Kidney epithelial cell (primary cell): ENCODE measurements around the gene MALSU1. TPM values are rescaled to one million over a fixed set of nuclear protein-coding genes. Genes with fewer than 3 reads are reported as not detected.

ENCODE experiments used
- DNase-seq: peaks from one replicate; pipeline ENCODE4 v3.0.0-alpha.2; 2010; ENCODE audit warnings: low read depth
- H3K27me3 ChIP-seq: 2 replicates; pipeline ENCODE4 v1.6.0; 2011; ENCODE audit warnings: low read length; ENCODE audit not compliant: control insufficient read depth, insufficient read depth
- H3K36me3 ChIP-seq: 2 replicates; pipeline ENCODE4 v1.5.1; 2011; ENCODE audit warnings: low read length; ENCODE audit not compliant: control insufficient read depth, insufficient read depth
- H3K4me3 ChIP-seq: 2 replicates; pipeline ENCODE4 v1.5.1; 2011; ENCODE audit warnings: low read depth, mild to moderate bottlenecking, control low read depth, low read length
- total RNA-seq: library from RNA; depleted of rRNA; stranded (reverse); fragments of >200 nt; gene quantifications from 2 replicates; pipeline ENCODE4 v1.2.3, GENCODE V29; 2015
- TF ChIP-seq, protein P1 (sequence below): IDR thresholded peaks from 2 replicates; pipeline ENCODE4 v1.5.1; 2011; ENCODE audit warnings: mild to moderate bottlenecking, moderate library complexity, low read length, control low read depth, inconsistent platforms; ENCODE audit not compliant: insufficient read depth, poor library complexity, severe bottlenecking

MALSU1 gene
- total RNA-seq, 1 donor from 2014 or later: 58.5 TPM

DNA sequence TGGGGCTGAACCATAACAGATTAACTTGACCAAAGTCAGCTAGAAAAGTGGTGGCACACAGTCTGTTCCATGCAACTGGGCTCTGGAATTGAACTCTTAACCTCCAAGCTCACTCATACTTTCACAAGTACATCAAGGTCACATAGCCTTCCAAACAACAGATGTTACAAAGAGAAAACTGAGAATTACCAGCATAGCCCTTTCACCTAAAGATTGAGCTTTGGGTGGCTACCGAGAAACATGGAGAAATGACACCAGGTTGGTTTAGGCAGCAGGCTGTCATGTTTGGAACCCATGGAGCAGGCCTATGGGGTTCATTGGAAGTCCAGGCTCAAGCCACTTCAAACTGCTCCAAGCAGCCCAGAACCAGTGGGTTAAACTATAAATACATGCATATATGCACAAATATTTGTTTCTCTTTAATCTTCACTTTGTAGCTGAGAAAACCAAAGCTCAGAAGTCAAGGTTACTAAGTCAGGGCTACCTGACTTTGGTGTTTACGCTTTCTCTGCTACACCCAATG lies 59.1 kb downstream of the MALSU1 start:
- no peak for DNase-seq
- TF ChIP-seq, protein P1, sequence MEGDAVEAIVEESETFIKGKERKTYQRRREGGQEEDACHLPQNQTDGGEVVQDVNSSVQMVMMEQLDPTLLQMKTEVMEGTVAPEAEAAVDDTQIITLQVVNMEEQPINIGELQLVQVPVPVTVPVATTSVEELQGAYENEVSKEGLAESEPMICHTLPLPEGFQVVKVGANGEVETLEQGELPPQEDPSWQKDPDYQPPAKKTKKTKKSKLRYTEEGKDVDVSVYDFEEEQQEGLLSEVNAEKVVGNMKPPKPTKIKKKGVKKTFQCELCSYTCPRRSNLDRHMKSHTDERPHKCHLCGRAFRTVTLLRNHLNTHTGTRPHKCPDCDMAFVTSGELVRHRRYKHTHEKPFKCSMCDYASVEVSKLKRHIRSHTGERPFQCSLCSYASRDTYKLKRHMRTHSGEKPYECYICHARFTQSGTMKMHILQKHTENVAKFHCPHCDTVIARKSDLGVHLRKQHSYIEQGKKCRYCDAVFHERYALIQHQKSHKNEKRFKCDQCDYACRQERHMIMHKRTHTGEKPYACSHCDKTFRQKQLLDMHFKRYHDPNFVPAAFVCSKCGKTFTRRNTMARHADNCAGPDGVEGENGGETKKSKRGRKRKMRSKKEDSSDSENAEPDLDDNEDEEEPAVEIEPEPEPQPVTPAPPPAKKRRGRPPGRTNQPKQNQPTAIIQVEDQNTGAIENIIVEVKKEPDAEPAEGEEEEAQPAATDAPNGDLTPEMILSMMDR: no peak
- Histone ChIP-seq H3K36me3 (no peaks in the 10 kb centered on the region), H3K4me3 (no peak overlapping the region), H3K27me3 (no peaks in the 10 kb centered on the region)

Other genes with a start within 250 kb of the MALSU1 start
- 36.3 and 54.8 TPM in 2 replicates for gene KLHL7, start 193.6 kb upstream of the MALSU1 start, total RNA-seq
- gene NUP42, start 117.3 kb upstream of the MALSU1 start, total RNA-seq: 46.1 and 50.1 TPM in 2 replicates
- gene GPNMB, start 52.6 kb upstream of the MALSU1 start, total RNA-seq: 33.5 and 36.1 TPM in 2 replicates
- gene IGF2BP3, start 171.2 kb downstream of the MALSU1 start, total RNA-seq: 44.0 TPM in 2 replicates
- 25.8 and 36.9 TPM in 2 replicates for gene TRA2A, start 232.6 kb downstream of the MALSU1 start, total RNA-seq